ENCODE measurements around the gene HBZ. TPM values are rescaled to one million over a fixed set of nuclear protein-coding genes. Genes with fewer than 3 reads are reported as not detected.

HBZ gene
- total and polyA plus RNA-seq, 9 of the 15 experiments (the other 6 are each of a cell fraction or from before 2014, with no cell fraction given), result 58.0 to 610 (median 113) TPM

- H3K79me2 ChIP-seq (ENCODE audit: control insufficient read depth, insufficient read depth, low read length), result no peaks in the 10 kb centered on the region
- FAIRE-seq (no peak), ATAC-seq (peak; percentile 16; the same call in 2 of the 3 replicates), DNase-seq (ENCODE audit: extremely low read depth in 1 of 4, low spot score in 3 of 4) (peak in 1 of 4 experiments; percentile 17)
- no peak for TF ChIP-seq ZNF584 (CRISPR knock-in tag; IDR thresholded peaks at IDR 0.05; ENCODE audit: low read depth)
- no peak for TF ChIP-seq SMC3 (conservative IDR thresholded peaks at IDR 0.05; ENCODE audit: insufficient read depth, low read depth, low read length)
- TF ChIP-seq TSC22D4 (tag; IDR thresholded peaks at IDR 0.05), result no peak
- no peak for TF ChIP-seq MXI1 (IDR thresholded peaks at IDR 0.05; ENCODE audit: low read depth, low read length)
- TF ChIP-seq FOXP1 (CRISPR knock-in tag; IDR thresholded peaks at IDR 0.05), result no peak
- no peak for TF ChIP-seq XRCC3 (IDR thresholded peaks at IDR 0.05)
- TF ChIP-seq CBX3 (IDR thresholded peaks at IDR 0.05; ENCODE audit: borderline replicate concordance in 1 of 2, low read length in 2 of 2), result no peak
- no peak for TF ChIP-seq EP400 (IDR thresholded peaks at IDR 0.05)
- TF ChIP-seq ELK1 (CRISPR knock-in tag; IDR thresholded peaks at IDR 0.05), result no peak
- no peak for TF ChIP-seq ZNF586 (CRISPR knock-in tag; conservative IDR thresholded peaks at IDR 0.05)
- no peak for TF ChIP-seq FOXJ3 (CRISPR knock-in tag; IDR thresholded peaks at IDR 0.05)
- no peak for TF ChIP-seq ZNF76 (CRISPR knock-in tag; IDR thresholded peaks at IDR 0.05; ENCODE audit: borderline replicate concordance)
- TF ChIP-seq SRSF1 (IDR thresholded peaks at IDR 0.05; ENCODE audit: low read depth, low read length), result no peak
- TF ChIP-seq, protein P1, sequence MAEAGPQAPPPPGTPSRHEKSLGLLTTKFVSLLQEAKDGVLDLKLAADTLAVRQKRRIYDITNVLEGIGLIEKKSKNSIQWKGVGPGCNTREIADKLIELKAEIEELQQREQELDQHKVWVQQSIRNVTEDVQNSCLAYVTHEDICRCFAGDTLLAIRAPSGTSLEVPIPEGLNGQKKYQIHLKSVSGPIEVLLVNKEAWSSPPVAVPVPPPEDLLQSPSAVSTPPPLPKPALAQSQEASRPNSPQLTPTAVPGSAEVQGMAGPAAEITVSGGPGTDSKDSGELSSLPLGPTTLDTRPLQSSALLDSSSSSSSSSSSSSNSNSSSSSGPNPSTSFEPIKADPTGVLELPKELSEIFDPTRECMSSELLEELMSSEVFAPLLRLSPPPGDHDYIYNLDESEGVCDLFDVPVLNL (CRISPR knock-in tag; IDR thresholded peaks at IDR 0.05; ENCODE audit: low read depth), result no peak
- TF ChIP-seq HMGXB4 (CRISPR knock-in tag; IDR thresholded peaks at IDR 0.05), result no peak
- no peak for TF ChIP-seq ZC3H11A (IDR thresholded peaks at IDR 0.05; ENCODE audit: low read depth, low read length)
- H3K4me1 ChIP-seq (replicated peaks in 1 of 2; ENCODE audit: control insufficient read depth in 2 of 2, insufficient read depth in 2 of 2, low read length in 2 of 2), result peaks cover 8 to 44% of the 10 kb centered on the region in 2 experiments; a peak in 4 of 5 replicates
- no peak overlapping the region for H3K9ac ChIP-seq (ENCODE audit: insufficient read depth in 1 of 2, low read depth in 2 of 2, low read length in 2 of 2)
- H3K4me2 ChIP-seq (ENCODE audit: insufficient read depth, low read length), result no peak overlapping the region; the same call in 1 of the 2 replicates
- no peaks in the 10 kb centered on the region for H3K9me1 ChIP-seq (ENCODE audit: control insufficient read depth, insufficient read depth, low read length)
- 0 out of 2 replicates have a peak, but pooled peaks cover 2% of the 10 kb centered on the region for H3K9me3 ChIP-seq (replicated peaks; ENCODE audit: control insufficient read depth, insufficient read depth, low read depth, low read length)
- no peaks in the 10 kb centered on the region for H3K27me3 ChIP-seq (ENCODE audit: control insufficient read depth in 2 of 2, insufficient read depth in 2 of 2, low read length in 2 of 2)
- no peaks in the 10 kb centered on the region for H4K20me1 ChIP-seq (replicated peaks; ENCODE audit: control insufficient read depth, insufficient read depth, low read length)
- no peak overlapping the region for H3K27ac ChIP-seq (ENCODE audit: extremely low read depth, low read depth, low read length)
- in situ Hi-C loops (cut with MboI), result no loop called here
- H3K4me3 ChIP-seq, result no peak overlapping the region
- H3K36me3 ChIP-seq (ENCODE audit: control insufficient read depth, insufficient read depth, low read length), result no peaks in the 10 kb centered on the region
- CTCF ChIA-PET (ENCODE audit: low intra/inter-chr PET ratio), result no interaction called here
- BruUV-seq (replicated peaks), result no TSS peak
- POLR2A ChIA-PET, result interaction anchor here (0.6 kb wide), 2 partner anchors 11 to 568 kb away, joined by 3 read pairs; partner anchors contain the start of gene HAGHL
- 34% methylated on average over 6 of the region's 6 CpGs for WGBS (ENCODE audit: insufficient coverage, low coverage, missing lambda C conversion rate)
- intact Hi-C loops (cut with micrococcal nuclease), result no loop called here
- H2AFZ ChIP-seq (ENCODE audit: low read depth, low read length), result peak overlapping the region; percentile 15; the same call in 1 of the 2 replicates
Observed at GRCh38 chr16:159136-159849, 6.8 kb downstream of the HBZ start.
